Measurements from ENCODE around the gene LRMDA. TPM values are rescaled to one million over a fixed set of nuclear protein-coding genes. Genes with fewer than 3 reads are reported as not detected.

LRMDA gene
- total and polyA plus RNA-seq, 2 donors (not counting 1 experiment from before 2014, with no cell fraction given), result 0.12 TPM; not detected in 1

GRCh38 chr10:75982611-75983369 lies 551.4 kb downstream of the LRMDA start:
- H3K27me3 ChIP-seq (replicated peaks in 1 of 4; ENCODE audit: control extremely low read depth in 1 of 4, control insufficient read depth in 3 of 4, insufficient read depth in 4 of 4, low read length in 3 of 4), result no peaks in the 10 kb centered on the region
- no peaks in the 10 kb centered on the region for H3K36me3 ChIP-seq (replicated peaks in 1 of 2; ENCODE audit: control extremely low read depth in 1 of 2, control insufficient read depth in 1 of 2, extremely low read depth in 1 of 2, insufficient read depth in 2 of 2, low read length in 1 of 2)
- no peak overlapping the region for H3K27ac ChIP-seq (ENCODE audit: low read length in 2 of 2)
- peaks cover 3% of the 10 kb centered on the region for H3K27me3 Mint-ChIP-seq
- TF ChIP-seq EZH2 (IDR thresholded peaks at IDR 0.05; ENCODE audit: borderline replicate concordance, insufficient read depth, low read depth, low read length, poor library complexity, severe bottlenecking), result no peak
- no peak for TF ChIP-seq CTCF (IDR thresholded peaks at IDR 0.05)
- no peak overlapping the region for H3K4me3 ChIP-seq (ENCODE audit: control extremely low read depth in 1 of 5, extremely low read depth in 1 of 5, insufficient read depth in 1 of 5, low read depth in 2 of 5, low read length in 4 of 5)
- no peak overlapping the region for H3K9ac ChIP-seq (ENCODE audit: low read length)
- no peak overlapping the region for H3K4me3 Mint-ChIP-seq
- DNase-seq, result no peak
- H3K4me2 ChIP-seq (replicated peaks; ENCODE audit: low read depth, low read length, poor library complexity, severe bottlenecking), result no peak overlapping the region
- intact Hi-C loops (cut with micrococcal nuclease), result no loop called here
- ATAC-seq (ENCODE audit: low read depth), result no peak
- no peaks in the 10 kb centered on the region for H3K4me1 ChIP-seq (ENCODE audit: control insufficient read depth in 2 of 2, insufficient read depth in 2 of 2, low read length in 2 of 2)
- no peaks in the 10 kb centered on the region for H4K20me1 ChIP-seq (ENCODE audit: control insufficient read depth, insufficient read depth, low read length, poor library complexity, severe bottlenecking)
- peaks cover 2% of the 10 kb centered on the region for H3K9me3 Mint-ChIP-seq (ENCODE audit: insufficient read depth)
- no peak overlapping the region for H2AFZ ChIP-seq (ENCODE audit: insufficient read depth, low read depth, low read length, poor library complexity, severe bottlenecking)
- H3K9me3 ChIP-seq (ENCODE audit: control extremely low read depth in 1 of 3, control insufficient read depth in 2 of 3, insufficient read depth in 1 of 3, low read length in 2 of 3), result no peaks in the 10 kb centered on the region
- WGBS (ENCODE audit: insufficient coverage), result 94% methylated on average over 4 of the region's 5 CpGs
- H3K4me1 Mint-ChIP-seq, result no peaks in the 10 kb centered on the region
- ChIA-PET CTCF (no interaction called here), POLR2A (no interaction called here)
- no peaks in the 10 kb centered on the region for H3K79me2 ChIP-seq (ENCODE audit: control insufficient read depth, insufficient read depth, low read length)
- H3K27ac Mint-ChIP-seq, result no peak overlapping the region

- H3K79me2 ChIP-seq (ENCODE audit: control insufficient read depth, insufficient read depth, low read length), result no peaks in the 10 kb centered on the region
- intact Hi-C loops (cut with micrococcal nuclease), result no loop called here
- H3K27ac Mint-ChIP-seq, result no peak overlapping the region
- ATAC-seq (ENCODE audit: low read depth) (no peak), DNase-seq (no peak)
- no peak overlapping the region for H3K4me3 ChIP-seq (ENCODE audit: control extremely low read depth in 1 of 5, extremely low read depth in 1 of 5, insufficient read depth in 1 of 5, low read depth in 2 of 5, low read length in 4 of 5)
- no peaks in the 10 kb centered on the region for H3K4me1 ChIP-seq (ENCODE audit: control insufficient read depth in 2 of 2, insufficient read depth in 2 of 2, low read length in 2 of 2)
- H4K20me1 ChIP-seq (ENCODE audit: control insufficient read depth, insufficient read depth, low read length, poor library complexity, severe bottlenecking), result no peaks in the 10 kb centered on the region
- no peak overlapping the region for H3K27ac ChIP-seq (ENCODE audit: low read length in 2 of 2)
- ChIA-PET CTCF (no interaction called here), POLR2A (no interaction called here)
- no peak overlapping the region for H2AFZ ChIP-seq (ENCODE audit: insufficient read depth, low read depth, low read length, poor library complexity, severe bottlenecking)
- H3K36me3 ChIP-seq (replicated peaks in 1 of 2; ENCODE audit: control extremely low read depth in 1 of 2, control insufficient read depth in 1 of 2, extremely low read depth in 1 of 2, insufficient read depth in 2 of 2, low read length in 1 of 2), result no peaks in the 10 kb centered on the region
- TF ChIP-seq EZH2 (IDR thresholded peaks at IDR 0.05; ENCODE audit: borderline replicate concordance, insufficient read depth, low read depth, low read length, poor library complexity, severe bottlenecking) (no peak), CTCF (IDR thresholded peaks at IDR 0.05) (no peak)
- peaks cover 2% of the 10 kb centered on the region for H3K9me3 Mint-ChIP-seq (ENCODE audit: insufficient read depth)
- no peak overlapping the region for H3K4me2 ChIP-seq (replicated peaks; ENCODE audit: low read depth, low read length, poor library complexity, severe bottlenecking)
- H3K9ac ChIP-seq (ENCODE audit: low read length), result no peak overlapping the region
- peaks cover 0 to 3% (median 0%) of the 10 kb centered on the region in 3 donors for H3K9me3 ChIP-seq (ENCODE audit: control extremely low read depth in 1 of 3, control insufficient read depth in 2 of 3, insufficient read depth in 1 of 3, low read length in 2 of 3)
- WGBS (ENCODE audit: insufficient coverage), result 89% methylated on average over 7 of the region's 7 CpGs
- H3K27me3 Mint-ChIP-seq, result peaks cover 3% of the 10 kb centered on the region
- H3K27me3 ChIP-seq (replicated peaks in 1 of 4; ENCODE audit: control extremely low read depth in 1 of 4, control insufficient read depth in 3 of 4, insufficient read depth in 4 of 4, low read length in 3 of 4), result no peaks in the 10 kb centered on the region
- no peaks in the 10 kb centered on the region for H3K4me1 Mint-ChIP-seq
- H3K4me3 Mint-ChIP-seq, result no peak overlapping the region
Observed at GRCh38 chr10:75984067-75984466, 552.6 kb downstream of the LRMDA start.
